ENCODE results near the gene TNPO2.
"Not testable (repeated sequence)": the region's sequence is repeated elsewhere in the genome, so short reads cannot be mapped to it uniquely, and the experiment has no call there.

Gene TNPO2

GRCh38 chr19:12736995-12737834, 13.5 kb upstream of the TNPO2 start, which contains the start of gene GET3:
Gene GET3 (plus strand): TSS chr19:12737497. CDS start chr19:12737506, 9 bp downstream.
- peak; percentile 99 to 100 for DNase-seq

DNA sequence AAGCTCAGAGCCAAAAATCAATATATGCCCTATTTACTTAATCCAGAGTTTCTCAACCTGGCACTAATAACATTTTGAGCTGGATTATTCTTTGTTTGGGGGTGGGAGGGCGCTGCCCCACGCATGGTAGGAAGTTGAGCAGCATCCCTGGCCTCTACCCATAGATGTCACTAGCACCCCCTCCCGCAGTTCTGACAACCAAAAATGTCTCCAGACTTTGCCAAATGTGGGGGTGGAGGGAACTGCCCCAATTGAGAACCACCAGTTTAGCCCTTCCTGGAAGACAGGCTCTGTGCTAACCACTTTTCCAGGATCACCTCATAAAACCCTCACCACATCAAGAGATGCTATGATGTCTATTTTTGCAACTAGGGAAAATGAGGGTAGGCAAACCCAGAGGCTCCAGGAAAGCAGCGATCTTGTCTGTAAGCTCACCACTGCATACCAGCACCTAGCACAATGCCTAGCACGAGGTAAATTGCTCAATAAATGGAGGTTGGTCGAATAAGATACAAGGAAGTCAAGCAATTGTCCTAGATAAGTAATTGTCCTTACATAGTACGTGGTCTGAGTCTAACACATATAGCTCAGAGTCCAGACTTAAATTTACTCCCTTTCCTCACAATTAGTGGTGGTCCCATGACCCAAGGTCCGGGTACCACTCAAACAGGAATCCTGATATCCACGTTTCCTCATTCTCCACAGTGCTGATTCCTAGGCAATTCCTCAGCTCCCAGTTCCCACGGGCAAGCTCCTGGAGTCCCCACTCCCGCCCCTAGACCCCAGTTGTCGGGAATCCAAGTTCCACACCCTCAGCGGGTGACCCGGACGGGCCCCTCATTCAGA, 9.9 kb upstream of the TNPO2 start:
- DNase-seq: peak; percentile 19 to 36

- no peak for DNase-seq
Observed at GRCh38 chr19:12731337-12731736, 7.6 kb upstream of the TNPO2 start.

DNA sequence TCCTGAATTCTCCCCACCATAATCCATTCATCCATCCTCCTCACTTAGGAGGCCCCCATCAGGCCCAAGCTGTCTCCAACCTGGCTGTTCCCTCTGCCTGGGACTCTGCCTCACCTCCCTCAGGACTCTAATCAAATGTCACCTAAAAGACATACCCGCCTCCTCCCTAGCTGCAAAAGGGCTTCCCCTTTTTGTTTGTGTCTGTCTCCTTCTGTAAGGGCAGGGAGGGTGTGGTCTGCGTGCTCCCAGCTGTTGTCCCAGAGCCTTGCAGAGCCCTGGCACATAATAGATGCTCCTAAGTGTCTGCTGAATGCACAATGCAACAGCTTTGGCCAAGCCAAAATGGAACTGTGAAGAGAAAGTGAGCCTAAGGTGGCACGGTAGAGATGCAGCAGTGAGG, 6.3 kb upstream of the TNPO2 start:
- no peak for DNase-seq

GRCh38 chr19:12727745-12728433, 4.2 kb upstream of the TNPO2 start:
- DNase-seq: no peak

- no peak for DNase-seq
Observed at GRCh38 chr19:12726988-12727316, 3.2 kb upstream of the TNPO2 start.

- DNase-seq: not testable (repeated sequence)
Observed at GRCh38 chr19:12725612-12726011, 1.9 kb upstream of the TNPO2 start.

DNA sequence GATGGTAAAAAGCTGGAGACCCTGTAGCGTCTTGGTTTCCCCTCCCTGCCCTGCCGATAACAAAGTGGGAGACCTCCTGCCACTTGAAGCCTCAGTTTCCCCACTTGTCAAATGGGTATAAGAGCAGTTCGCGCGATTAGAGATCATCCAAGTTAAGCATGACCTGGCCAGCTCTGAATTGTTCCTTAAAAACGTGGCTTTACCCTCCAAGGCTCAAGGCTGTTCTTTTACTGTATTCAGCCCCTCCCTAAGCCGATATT, 421 bp downstream of the TNPO2 start:
- DNase-seq: no peak

DNA sequence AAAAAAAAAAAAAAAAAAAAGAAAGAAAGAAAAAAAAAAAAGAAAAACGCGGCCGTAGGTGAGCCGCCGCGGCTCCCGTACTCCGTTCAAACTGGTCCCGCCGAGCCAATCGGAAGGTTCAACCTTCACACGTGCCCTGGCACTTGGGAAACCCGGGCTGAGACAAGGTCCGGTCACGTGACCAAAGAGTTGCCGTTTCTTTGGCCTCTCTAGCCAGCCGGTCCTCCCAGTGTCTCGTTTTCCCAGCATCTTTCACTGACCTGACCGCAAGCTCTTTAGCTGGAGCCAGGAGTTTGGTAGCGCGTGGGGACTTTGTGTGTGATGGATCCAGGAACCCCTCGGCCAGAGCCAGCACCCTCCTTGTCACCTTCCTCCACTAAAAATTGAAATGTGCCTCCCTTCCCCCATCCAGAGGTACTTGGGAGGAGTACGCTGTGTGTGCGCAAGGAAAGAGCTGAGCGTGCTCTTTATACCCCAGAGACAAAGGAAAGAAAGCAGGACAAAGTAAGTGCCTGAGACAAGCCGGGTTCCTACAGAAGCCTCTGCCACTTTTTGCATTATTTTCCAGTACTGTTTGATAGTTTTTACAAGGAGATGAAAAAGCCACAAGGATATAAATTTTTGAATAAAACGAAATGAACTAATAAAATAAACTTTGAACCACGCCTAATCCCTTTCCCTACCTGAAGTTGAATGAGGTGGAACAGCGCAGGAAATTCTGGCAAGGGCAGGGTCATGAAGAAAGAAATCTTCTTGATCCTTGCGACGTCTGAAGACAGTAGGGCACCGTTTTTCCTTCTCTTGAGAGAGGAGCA, 959 bp downstream of the TNPO2 start:
- DNase-seq: peak; percentile 97 to 100

DNA sequence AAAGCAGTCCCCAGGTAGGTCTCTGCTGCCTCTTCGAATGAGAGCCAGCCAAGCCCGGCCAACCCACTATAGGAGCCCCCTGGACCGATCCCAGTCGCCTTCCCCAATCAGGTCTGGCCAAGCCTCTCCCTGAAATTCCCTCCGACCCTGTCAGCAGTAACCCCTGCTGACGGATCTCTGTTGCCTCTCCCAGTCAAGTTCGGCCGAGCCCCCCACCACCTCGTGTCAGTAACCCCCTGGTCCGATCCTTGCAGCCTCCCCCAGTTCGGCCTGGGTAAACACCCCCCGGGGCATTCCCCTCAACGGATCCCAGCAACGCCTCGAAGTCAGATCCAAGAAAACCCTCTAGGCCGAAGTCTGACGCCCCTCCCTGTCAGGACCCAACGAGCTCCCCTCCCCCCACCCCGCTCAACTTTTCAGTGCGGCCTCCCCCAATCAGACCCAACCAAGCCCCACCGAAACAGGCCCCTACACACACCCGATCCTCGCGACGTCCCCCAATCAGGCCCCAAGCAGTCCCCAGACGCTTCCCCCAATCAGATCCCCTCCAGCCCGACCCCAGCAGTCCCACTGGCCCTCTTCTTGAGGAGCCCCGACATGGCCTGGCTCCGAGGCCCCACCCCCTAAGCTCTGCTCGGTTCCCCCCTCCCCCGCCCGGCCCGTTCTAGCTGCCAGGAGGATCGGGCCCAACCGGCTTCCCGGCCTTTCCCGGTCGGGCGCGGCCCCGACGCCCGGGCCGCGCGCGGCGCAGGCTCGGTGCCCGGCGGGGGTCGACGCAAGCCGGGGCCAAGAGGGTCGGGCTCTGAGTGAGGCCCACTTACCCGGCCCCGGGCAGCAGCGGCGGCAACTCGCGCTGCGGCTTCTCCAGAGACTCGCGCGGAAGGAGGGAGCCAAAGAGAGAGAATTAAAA, 1.8 kb downstream of the TNPO2 start:
- DNase-seq: peak; percentile 33 to 58

DNA sequence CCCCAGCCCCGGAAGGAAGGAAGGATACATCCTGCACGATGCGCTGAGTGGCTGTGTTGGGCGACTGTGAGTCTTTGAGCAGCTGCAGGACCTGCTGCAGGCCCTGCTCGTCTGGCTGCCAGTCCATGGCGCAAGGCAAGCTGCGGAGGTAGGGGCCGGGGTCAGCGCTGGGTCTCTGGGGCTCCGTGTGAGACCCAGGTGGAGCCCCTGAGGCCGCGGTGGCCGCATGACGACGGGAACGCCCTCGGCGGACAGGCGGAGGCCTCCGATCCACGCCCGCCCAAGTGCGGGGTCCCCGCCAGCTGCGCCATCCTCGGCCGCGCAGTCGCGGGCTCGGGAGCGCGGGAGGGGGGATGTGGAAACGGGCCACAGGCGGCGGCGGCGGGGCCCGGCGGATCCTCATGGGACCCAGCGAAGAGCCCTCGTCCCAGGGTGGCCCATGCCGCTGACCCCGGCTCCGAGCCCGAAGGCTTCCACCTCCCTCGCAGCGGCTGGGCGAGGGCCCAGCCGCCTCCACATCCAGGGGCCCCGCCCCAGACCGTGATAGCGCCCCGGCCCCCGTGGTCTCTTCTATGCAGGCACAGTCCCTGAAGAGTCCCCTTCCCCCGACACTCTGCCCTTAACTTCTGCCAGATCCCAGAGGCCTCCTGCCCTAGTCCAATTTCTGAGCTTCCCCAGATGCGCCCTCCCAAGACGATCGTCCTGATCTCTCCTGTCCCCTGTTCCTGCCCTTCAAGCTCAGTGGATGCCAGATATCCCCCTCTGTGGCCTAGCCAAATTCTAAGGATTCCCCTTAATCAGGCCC, 2.7 kb downstream of the TNPO2 start:
- DNase-seq: no peak

- DNase-seq: no peak
Observed at GRCh38 chr19:12720296-12720695, 3.4 kb downstream of the TNPO2 start.

DNA sequence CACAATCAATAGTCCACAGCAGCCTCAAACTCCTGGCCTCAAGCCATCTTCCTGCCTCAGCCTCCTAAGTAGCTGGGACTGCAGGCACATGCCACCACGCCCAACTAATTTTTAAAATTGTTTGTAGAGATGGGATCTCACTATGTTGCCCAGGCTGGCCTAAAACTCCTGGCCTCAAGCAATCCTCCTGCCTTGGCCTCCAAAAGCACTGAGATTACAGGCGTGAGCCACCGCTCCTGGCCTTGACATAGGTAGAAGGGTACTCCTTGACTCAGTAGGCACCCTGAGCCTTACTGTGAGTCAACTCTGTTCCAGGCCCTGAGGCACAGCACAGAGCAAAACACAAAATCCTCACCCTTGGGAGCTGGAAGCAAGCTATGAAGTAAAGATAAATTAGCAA, 7.8 kb downstream of the TNPO2 start:
- DNase-seq: no peak

DNA sequence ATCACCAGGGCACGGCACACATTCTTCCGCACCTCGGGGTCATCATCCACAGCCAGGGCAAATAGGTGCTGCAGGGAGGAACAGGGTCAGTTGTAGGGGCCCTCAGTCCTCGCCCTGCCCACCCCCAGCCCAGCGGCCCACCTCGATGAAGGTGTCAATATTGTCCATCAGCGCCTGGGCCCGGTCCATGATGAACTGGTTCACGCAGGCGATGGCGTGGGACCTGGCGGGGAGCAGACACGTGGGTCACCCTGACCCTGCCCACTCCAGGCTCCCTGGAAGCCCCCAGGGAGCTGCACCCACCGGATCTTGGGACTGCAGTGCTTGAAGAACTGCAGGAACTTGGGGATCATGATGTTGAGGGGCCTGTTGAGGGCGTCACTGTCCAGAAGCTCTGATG, 8.6 kb downstream of the TNPO2 start:
- no peak for DNase-seq

DNA sequence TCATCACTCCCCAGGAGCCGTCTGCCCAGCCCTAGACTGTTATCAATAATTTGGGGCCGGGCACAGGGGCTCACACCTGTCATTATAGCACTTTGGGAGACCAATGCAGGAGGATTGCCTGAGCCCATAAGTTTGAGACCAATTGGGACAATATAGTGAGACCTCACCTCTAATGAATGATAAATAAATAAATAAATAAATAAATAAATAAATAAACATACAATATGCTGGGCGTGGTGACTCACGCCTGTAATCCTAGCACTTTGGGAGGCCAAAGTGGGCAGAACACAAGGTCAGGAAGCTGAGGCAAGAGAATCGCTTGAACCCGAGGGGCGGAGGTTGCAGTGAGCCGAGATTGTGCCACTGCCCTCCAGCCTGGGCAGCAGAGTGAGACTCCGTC, 10.4 kb downstream of the TNPO2 start:
- DNase-seq: not testable (repeated sequence)

GRCh38 chr19:12712077-12712476, 11.7 kb downstream of the TNPO2 start:
- not testable (repeated sequence) for DNase-seq

- no peak for DNase-seq
Observed at GRCh38 chr19:12711187-12711586, 12.5 kb downstream of the TNPO2 start.

GRCh38 chr19:12708641-12709040, 15.1 kb downstream of the TNPO2 start:
- DNase-seq: no peak

DNA sequence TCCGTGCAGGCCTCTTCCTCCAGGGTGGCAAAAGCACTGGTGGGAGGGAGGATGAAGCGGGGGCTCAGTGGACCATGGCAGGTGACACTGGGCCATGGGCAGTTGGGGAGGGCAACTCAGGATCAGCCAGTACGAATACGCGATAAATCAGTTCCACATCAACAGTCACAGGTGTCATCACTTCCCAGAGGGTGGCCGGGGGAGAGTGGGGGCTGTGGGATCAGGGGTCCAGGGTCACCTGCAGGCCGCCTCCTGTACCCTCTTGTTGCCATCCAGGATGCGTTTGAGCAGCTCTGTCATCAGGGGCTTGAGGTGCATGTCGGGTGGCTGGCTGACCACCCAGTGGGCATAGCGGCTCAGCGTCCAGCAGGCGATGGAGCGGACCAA, 17.4 kb downstream of the TNPO2 start:
- no peak for DNase-seq

- DNase-seq: no peak
Observed at GRCh38 chr19:12705654-12706331, 17.9 kb downstream of the TNPO2 start.
